22Rv1 (cell line): Measurements from ENCODE around the gene SEC14L5.

Source experiments
- ZFX ChIP-seq: fragments of 450-650 bp; IDR thresholded peaks from 2 replicates; pipeline ENCODE4 v1.6.1; 2017; ENCODE audit warnings: antibody characterized with exemption, borderline replicate concordance
- TF ChIP-seq, protein P1 (sequence below): fragments of 450-650 bp; IDR thresholded peaks from 2 replicates; pipeline ENCODE4 v1.5.1; 2017; ENCODE audit warnings: mild to moderate bottlenecking

DNA sequence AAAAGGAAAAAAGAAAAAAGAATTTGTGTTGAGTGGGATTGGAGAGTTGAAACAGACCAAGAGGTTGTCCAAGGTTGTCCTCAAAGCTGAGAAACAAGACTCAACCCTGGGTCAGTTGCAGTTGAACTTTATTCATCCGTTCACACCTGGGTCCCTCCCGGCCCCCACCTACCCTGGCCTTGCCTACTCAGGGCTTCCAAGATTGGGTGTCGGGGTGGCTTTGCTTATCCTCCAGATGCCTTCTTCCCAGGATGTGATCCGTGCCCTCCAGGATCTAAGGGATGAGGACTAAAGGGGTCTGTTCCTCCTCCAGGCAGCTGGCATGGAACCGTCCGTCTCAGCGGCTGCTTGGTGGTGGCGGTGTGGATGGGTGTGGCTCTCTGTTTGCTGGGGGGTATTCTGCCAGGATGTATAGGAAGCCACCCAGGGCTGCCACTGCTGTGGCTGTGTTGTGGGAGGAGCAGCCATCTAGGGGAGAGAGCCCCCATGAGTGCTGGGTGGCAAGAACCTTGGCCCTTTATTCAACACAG, 85.9 kb downstream of the SEC14L5 start:
- TF ChIP-seq, protein P1, sequence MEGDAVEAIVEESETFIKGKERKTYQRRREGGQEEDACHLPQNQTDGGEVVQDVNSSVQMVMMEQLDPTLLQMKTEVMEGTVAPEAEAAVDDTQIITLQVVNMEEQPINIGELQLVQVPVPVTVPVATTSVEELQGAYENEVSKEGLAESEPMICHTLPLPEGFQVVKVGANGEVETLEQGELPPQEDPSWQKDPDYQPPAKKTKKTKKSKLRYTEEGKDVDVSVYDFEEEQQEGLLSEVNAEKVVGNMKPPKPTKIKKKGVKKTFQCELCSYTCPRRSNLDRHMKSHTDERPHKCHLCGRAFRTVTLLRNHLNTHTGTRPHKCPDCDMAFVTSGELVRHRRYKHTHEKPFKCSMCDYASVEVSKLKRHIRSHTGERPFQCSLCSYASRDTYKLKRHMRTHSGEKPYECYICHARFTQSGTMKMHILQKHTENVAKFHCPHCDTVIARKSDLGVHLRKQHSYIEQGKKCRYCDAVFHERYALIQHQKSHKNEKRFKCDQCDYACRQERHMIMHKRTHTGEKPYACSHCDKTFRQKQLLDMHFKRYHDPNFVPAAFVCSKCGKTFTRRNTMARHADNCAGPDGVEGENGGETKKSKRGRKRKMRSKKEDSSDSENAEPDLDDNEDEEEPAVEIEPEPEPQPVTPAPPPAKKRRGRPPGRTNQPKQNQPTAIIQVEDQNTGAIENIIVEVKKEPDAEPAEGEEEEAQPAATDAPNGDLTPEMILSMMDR, result no peak
- no peak for TF ChIP-seq ZFX
